ENCODE measurements around the gene MS4A10. TPM values are rescaled to one million over a fixed set of nuclear protein-coding genes. Genes with fewer than 3 reads are reported as not detected.

The MS4A10 gene
- polyA plus RNA-seq, 3 donors, result not detected

DNA sequence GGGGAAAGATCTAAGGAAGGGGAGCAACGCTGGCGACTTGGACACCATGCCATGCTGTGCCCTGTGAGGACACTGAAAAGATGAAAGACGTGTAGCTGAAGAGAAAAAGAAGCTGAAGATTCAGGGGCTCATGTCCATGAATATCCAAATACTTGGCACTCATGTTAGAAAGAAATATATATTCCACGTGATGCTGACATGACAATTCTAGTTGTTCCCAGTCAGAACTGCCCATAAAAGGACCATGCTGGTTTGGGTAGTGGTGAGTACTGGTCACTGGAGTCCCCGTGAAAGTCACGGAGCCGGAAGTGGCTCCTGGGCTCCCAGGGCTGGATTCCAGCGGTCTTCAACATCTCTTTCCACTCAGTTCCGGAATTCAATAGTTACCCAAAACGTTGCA is 18.6 kb upstream of the MS4A10 start:
- no peak overlapping the region for H3K9ac ChIP-seq (ENCODE audit: insufficient read depth, low read length, poor library complexity, severe bottlenecking)
- Mint-ChIP-seq H3K36me3 (no peaks in the 10 kb centered on the region), H3K4me3 (no peak overlapping the region), H3K27me3 (ENCODE audit: low read depth in 3 of 3) (peaks cover 4 to 26% (median 6%) of the 10 kb centered on the region in 3 donors), H3K4me1 (peaks cover 3% of the 10 kb centered on the region), H3K9me3 (peaks cover 0 to 8% (median 0%) of the 10 kb centered on the region in 7 donors), H3K27ac (no peak overlapping the region)
- no peaks in the 10 kb centered on the region for H3K36me3 ChIP-seq (replicated peaks in 1 of 2; ENCODE audit: control insufficient read depth in 1 of 2, insufficient read depth in 2 of 2, low read length in 2 of 2)
- no peak overlapping the region for H2AFZ ChIP-seq (ENCODE audit: insufficient read depth, low read depth, low read length, poor library complexity, severe bottlenecking)
- no peak overlapping the region for H3K27ac ChIP-seq (ENCODE audit: low read depth in 1 of 2, low read length in 2 of 2)
- H3K27me3 ChIP-seq (ENCODE audit: control insufficient read depth in 2 of 2, insufficient read depth in 2 of 2, low read length in 2 of 2), result no peaks in the 10 kb centered on the region
- H3K4me2 ChIP-seq (replicated peaks; ENCODE audit: extremely low read depth, low read length, poor library complexity, severe bottlenecking), result no peak overlapping the region
- no peak for DNase-seq
- no peaks in the 10 kb centered on the region for H3K9me3 ChIP-seq (replicated peaks in 1 of 2; ENCODE audit: control insufficient read depth in 1 of 2, insufficient read depth in 1 of 2, low read length in 2 of 2)
- WGBS (ENCODE audit: insufficient coverage), result 82% methylated on average over 3 of the region's 10 CpGs
- TF ChIP-seq, protein P1, sequence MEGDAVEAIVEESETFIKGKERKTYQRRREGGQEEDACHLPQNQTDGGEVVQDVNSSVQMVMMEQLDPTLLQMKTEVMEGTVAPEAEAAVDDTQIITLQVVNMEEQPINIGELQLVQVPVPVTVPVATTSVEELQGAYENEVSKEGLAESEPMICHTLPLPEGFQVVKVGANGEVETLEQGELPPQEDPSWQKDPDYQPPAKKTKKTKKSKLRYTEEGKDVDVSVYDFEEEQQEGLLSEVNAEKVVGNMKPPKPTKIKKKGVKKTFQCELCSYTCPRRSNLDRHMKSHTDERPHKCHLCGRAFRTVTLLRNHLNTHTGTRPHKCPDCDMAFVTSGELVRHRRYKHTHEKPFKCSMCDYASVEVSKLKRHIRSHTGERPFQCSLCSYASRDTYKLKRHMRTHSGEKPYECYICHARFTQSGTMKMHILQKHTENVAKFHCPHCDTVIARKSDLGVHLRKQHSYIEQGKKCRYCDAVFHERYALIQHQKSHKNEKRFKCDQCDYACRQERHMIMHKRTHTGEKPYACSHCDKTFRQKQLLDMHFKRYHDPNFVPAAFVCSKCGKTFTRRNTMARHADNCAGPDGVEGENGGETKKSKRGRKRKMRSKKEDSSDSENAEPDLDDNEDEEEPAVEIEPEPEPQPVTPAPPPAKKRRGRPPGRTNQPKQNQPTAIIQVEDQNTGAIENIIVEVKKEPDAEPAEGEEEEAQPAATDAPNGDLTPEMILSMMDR (IDR thresholded peaks at IDR 0.05), result no peak
- no peak overlapping the region for H3K4me3 ChIP-seq (replicated peaks in 1 of 3; ENCODE audit: low read depth in 2 of 3, low read length in 3 of 3)
- intact Hi-C loops (cut with micrococcal nuclease), result no loop called here
- no peaks in the 10 kb centered on the region for H4K20me1 ChIP-seq (ENCODE audit: insufficient read depth, low read length)
- no peaks in the 10 kb centered on the region for H3K4me1 ChIP-seq (ENCODE audit: control insufficient read depth in 1 of 2, insufficient read depth in 2 of 2, low read length in 2 of 2)
- H3K79me2 ChIP-seq (ENCODE audit: insufficient read depth, low read length), result no peaks in the 10 kb centered on the region

DNA sequence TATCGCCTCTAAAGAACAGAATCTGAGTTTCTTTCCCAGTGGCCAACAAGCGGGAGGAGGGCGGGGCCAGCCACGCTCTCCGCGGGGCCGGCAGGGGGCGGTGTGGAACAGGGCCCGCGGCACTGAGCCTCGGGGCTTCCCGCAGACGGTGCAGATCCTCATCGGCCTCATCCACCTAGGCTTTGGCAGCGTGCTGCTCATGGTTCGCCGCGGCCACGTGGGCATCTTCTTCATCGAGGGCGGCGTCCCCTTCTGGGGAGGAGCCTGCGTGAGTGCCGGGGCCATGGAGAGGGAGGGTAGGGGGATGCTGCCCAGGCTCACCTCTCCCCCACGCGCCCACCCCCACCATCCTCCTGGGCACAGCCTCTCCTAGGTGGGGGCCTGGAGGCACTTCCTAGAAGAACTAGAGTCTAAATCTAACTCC is 17.7 kb upstream of the MS4A10 start:
- H3K27ac ChIP-seq (ENCODE audit: low read depth in 1 of 2, low read length in 2 of 2), result no peak overlapping the region
- H3K27me3 Mint-ChIP-seq (ENCODE audit: low read depth in 3 of 3), result peaks cover 4 to 26% (median 6%) of the 10 kb centered on the region in 3 donors
- H3K36me3 Mint-ChIP-seq, result no peaks in the 10 kb centered on the region
- TF ChIP-seq, protein P1 (IDR thresholded peaks at IDR 0.05), result peak; percentile 52
- no peaks in the 10 kb centered on the region for H3K79me2 ChIP-seq (ENCODE audit: insufficient read depth, low read length)
- no peaks in the 10 kb centered on the region for H3K9me3 ChIP-seq (replicated peaks in 1 of 2; ENCODE audit: control insufficient read depth in 1 of 2, insufficient read depth in 1 of 2, low read length in 2 of 2)
- H3K9me3 Mint-ChIP-seq, result peaks cover 0 to 8% (median 0%) of the 10 kb centered on the region in 7 donors
- no peak overlapping the region for H3K4me2 ChIP-seq (replicated peaks; ENCODE audit: extremely low read depth, low read length, poor library complexity, severe bottlenecking)
- H3K4me1 Mint-ChIP-seq, result no peaks in the 10 kb centered on the region
- H2AFZ ChIP-seq (ENCODE audit: insufficient read depth, low read depth, low read length, poor library complexity, severe bottlenecking), result no peak overlapping the region
- intact Hi-C loops (cut with micrococcal nuclease), result no loop called here
- H3K4me3 Mint-ChIP-seq, result no peak overlapping the region
- no peak overlapping the region for H3K27ac Mint-ChIP-seq
- no peak overlapping the region for H3K4me3 ChIP-seq (replicated peaks in 1 of 3; ENCODE audit: low read depth in 2 of 3, low read length in 3 of 3)
- H3K9ac ChIP-seq (ENCODE audit: insufficient read depth, low read length, poor library complexity, severe bottlenecking), result no peak overlapping the region
- DNase-seq, result no peak
- no peaks in the 10 kb centered on the region for H4K20me1 ChIP-seq (ENCODE audit: insufficient read depth, low read length)
- 44% methylated on average over 15 of the region's 26 CpGs for WGBS (ENCODE audit: insufficient coverage)
- H3K27me3 ChIP-seq (ENCODE audit: control insufficient read depth in 2 of 2, insufficient read depth in 2 of 2, low read length in 2 of 2), result no peaks in the 10 kb centered on the region
- H3K36me3 ChIP-seq (replicated peaks in 1 of 2; ENCODE audit: control insufficient read depth in 1 of 2, insufficient read depth in 2 of 2, low read length in 2 of 2), result no peaks in the 10 kb centered on the region
- H3K4me1 ChIP-seq (ENCODE audit: control insufficient read depth in 1 of 2, insufficient read depth in 2 of 2, low read length in 2 of 2), result no peaks in the 10 kb centered on the region

All from CD14-positive monocyte (primary cell).